Mammary epithelial cell (primary cell): Measurements from ENCODE around the gene PTPRG.

Experiments used
- EZH2 ChIP-seq: IDR thresholded peaks from 2 replicates; pipeline ENCODE4 v1.6.1; 2012; ENCODE audit warnings: low read length, inconsistent platforms, borderline replicate concordance
- TF ChIP-seq, protein P1 (sequence below), 2 donors: IDR thresholded peaks in 1 of 2; conservative IDR thresholded peaks in 1 of 2; 2 replicates each; pipeline ENCODE4 v1.5.1; 2011 to 2012; ENCODE audit warnings: inconsistent platforms in 2 of 2, low read length in 2 of 2, mild to moderate bottlenecking in 2 of 2, control low read depth in 1 of 2, low read depth in 1 of 2; ENCODE audit not compliant: insufficient read depth in 1 of 2; ENCODE audit errors: extremely low read depth in 1 of 2

DNA sequence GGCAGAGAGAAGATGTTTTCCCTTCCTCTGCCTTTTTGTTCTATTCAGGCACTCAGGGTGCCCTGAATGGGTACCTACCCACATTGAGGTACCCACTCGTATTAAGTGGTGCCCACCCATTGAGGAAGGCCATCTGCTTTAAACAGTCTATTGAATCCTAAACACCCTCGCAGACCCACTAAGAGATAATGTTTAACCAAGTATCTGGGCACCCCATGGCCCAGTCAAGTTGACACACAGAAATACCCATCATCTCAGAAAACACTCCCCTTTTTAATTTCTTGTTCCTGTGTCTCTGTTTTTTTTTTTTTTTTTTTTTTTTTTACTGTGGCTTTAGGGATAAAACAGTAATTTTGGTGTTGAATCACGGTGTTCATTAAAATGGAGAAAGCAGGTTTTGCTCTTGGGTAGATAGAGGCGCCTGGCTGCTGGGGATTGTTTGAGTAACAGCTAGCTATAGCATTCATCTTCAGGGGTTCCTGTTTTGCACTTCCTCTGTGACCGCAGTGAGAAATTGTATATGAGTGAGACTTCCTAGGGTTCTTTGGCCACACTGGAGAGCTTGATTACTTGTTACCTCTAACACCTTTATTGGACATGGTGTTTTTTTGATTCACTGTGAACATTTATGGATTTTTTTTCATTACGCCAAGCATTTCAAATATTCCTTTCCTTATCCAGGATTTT is 259.1 kb downstream of the PTPRG start:
- TF ChIP-seq, protein P1, sequence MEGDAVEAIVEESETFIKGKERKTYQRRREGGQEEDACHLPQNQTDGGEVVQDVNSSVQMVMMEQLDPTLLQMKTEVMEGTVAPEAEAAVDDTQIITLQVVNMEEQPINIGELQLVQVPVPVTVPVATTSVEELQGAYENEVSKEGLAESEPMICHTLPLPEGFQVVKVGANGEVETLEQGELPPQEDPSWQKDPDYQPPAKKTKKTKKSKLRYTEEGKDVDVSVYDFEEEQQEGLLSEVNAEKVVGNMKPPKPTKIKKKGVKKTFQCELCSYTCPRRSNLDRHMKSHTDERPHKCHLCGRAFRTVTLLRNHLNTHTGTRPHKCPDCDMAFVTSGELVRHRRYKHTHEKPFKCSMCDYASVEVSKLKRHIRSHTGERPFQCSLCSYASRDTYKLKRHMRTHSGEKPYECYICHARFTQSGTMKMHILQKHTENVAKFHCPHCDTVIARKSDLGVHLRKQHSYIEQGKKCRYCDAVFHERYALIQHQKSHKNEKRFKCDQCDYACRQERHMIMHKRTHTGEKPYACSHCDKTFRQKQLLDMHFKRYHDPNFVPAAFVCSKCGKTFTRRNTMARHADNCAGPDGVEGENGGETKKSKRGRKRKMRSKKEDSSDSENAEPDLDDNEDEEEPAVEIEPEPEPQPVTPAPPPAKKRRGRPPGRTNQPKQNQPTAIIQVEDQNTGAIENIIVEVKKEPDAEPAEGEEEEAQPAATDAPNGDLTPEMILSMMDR (conservative IDR thresholded peaks at IDR 0.05 in 1 of 2, IDR thresholded peaks at IDR 0.05 in 1 of 2; ENCODE audit: extremely low read depth in 1 of 2, insufficient read depth in 1 of 2, low read depth in 1 of 2, low read length in 2 of 2) = no peak
- TF ChIP-seq EZH2 = no peak
